GM21737 (cell line): Measurements from ENCODE around the gene MCRS1.
"Not testable (repeated sequence)": the region's sequence is repeated elsewhere in the genome, so short reads cannot be mapped to it uniquely, and the experiment has no call there.

Experiments used
- ATAC-seq: cut with Tn5 transposase; IDR thresholded peaks from one replicate; pipeline ENCODE4 v1.9.1; 2021; ENCODE audit warnings: mild to moderate bottlenecking, moderate library complexity; ENCODE audit not compliant: unreplicated experiment

The MCRS1 gene

GRCh38 chr12:49541911-49542505, 25.9 kb downstream of the MCRS1 start:
- ATAC-seq, result no peak

- ATAC-seq, result no peak
Observed at GRCh38 chr12:49541140-49541861, 26.6 kb downstream of the MCRS1 start.

DNA sequence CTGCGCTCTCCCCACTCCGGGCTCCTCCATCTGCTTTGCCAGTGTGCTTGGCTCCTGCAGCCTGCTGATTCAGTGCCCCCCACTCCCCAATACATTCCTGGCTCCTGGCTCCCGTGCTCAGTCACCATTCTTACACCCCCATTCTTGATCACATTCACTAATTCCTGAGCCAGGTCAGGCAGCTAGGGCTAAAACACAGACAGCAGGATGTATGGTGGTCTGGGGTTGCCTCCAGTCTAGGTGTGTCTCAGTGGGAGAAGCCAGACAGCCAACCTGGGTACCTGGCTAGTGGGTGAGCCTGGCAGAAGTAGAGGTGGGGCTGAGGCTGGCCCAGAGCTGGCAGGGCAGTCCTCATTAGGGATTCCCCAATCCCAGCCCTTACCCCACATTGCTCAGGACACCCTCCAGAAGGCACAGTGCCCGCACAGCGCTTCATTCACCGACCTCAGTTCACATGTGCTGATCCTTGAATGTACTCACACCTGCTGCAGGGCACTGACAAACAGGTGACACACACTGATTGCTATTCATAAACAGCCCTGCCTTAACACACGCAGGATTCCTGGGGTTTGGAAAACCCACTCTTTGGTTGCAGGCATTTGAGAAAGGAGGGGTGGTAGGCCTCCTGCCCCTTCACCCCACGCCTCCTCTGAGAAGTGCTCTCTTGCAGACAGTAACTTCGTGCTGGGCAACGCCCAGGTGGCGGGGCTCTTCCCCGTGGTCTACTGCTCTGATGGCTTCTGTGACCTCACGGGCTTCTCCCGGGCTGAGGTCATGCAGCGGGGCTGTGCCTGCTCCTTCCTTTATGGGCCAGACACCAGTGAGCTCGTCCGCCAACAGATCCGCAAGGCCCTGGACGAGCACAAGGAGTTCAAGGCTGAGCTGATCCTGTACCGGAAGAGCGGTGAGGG, 27.5 kb downstream of the MCRS1 start:
- no peak for ATAC-seq

- ATAC-seq, result no peak
Observed at GRCh38 chr12:49539406-49540228, 28.3 kb downstream of the MCRS1 start.

GRCh38 chr12:49538510-49539403, 29.2 kb downstream of the MCRS1 start, which contains the start of gene KCNH3:
Gene KCNH3 (plus strand): TSS chr12:49539030. CDS start chr12:49539417, 387 bp downstream.
- ATAC-seq, result peak; percentile 65

DNA sequence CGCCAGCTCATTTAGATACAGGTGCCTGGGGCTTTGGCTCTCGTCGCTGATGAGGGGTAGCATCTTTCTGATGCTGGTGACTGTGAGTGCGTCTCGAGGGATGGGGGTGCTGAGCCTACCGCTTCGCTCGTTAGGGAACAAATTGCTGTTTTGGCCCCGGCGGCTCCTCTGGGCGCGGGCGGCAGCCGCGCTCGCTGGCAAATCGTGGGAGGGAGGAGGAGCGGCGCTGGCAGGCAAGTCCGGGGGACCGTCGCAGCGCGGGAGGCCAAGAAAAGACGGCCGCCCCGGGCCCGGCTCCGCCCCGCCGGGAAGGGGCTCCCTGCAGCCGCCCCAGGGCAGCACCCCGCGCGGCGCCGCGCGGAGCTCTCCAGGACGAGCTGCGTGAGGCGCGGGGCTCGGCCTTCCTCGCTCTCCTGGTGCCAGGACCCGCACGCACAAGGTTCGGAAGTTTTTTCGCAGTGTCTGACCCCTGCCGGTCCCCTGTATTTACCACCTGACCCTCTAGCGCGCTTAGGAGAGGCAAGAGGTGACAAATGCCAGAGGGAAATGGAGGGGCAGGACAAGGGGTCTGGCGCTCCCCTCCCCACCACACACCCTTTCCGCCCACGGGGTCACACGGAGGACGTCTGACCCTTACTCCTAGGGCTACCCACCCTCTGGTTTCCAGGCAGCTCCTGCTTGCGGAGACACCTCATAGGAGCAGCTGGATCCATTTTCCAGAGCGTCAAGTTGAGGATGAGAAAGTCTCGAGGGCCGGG, 30.0 kb downstream of the MCRS1 start:
- ATAC-seq, result no peak

- no peak for ATAC-seq
Observed at GRCh38 chr12:49537231-49537751, 30.7 kb downstream of the MCRS1 start.

- no peak for ATAC-seq
Observed at GRCh38 chr12:49536526-49537071, 31.3 kb downstream of the MCRS1 start.

GRCh38 chr12:49535921-49536525, 31.9 kb downstream of the MCRS1 start:
- ATAC-seq, result no peak

GRCh38 chr12:49534731-49535278, 33.1 kb downstream of the MCRS1 start:
- no peak for ATAC-seq

DNA sequence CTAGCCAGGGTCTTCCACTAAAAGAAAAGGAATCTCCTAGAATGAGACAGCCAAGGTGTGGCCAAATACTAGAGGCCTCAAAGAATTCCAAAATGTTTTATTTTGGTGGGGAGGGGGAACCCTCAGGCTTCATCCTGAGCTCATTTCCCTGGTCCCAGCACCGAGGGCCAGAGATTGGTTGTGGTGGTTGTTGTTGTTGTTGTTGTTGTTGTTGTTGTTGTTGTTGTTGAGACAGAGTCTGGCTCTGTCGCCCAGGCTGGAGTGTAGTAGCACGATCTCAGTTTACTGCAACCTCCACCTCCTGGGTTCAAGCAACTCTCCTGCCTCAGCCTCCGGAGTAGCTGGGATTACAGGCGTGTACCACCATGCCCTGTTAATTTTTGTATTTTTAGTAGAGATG, 33.8 kb downstream of the MCRS1 start:
- not testable (repeated sequence) for ATAC-seq

GRCh38 chr12:49533331-49533730, 34.6 kb downstream of the MCRS1 start:
- ATAC-seq, result no peak

GRCh38 chr12:49531745-49532144, 36.2 kb downstream of the MCRS1 start:
- ATAC-seq, result no peak

- ATAC-seq, result no peak
Observed at GRCh38 chr12:49529414-49529813, 38.5 kb downstream of the MCRS1 start.

DNA sequence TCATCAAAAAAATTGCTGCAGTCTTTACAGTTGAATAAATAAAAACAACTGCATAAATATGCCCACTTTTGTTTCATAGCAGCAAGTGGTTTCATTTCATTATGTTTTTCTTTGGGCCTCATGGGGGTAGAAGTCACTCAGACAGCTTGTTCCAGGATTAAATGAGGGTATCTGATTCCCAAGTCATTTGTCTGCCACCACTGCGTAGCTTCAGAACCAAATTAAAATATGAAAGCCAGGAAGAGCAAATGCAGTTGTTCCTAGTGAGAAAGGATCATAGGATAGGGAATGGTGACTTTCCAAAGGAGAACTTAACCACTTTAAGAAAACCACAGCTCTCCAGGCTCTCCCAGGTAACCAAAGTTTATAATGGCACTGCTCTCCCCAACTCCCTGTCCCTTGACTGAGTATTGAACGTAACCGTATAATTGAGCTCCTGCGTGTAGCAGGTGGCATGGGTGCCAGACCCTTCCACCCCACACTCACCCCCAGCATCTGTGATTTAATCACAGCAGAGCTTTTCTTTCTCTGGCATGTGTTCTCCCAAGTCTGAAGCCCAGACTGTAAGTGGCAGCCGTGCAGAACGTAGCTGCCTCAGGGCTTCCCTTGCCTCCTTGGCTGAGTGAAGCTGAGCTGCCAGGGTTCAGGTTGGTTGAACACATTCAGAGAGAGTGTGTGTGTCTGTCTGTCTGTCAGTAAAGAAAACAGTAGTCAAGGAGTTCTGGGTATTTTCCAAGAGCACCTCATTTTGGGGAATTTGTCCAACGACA, 40.4 kb downstream of the MCRS1 start:
- no peak for ATAC-seq

GRCh38 chr12:49525942-49526341, 42.0 kb downstream of the MCRS1 start:
- ATAC-seq, result no peak
